GM21737 (cell line): Measurements from ENCODE around the gene CHST11.
A peak's percentile ranks its signal among the peaks of the same experiment; 100 is the strongest.

Source experiments
- ATAC-seq: cut with Tn5 transposase; IDR thresholded peaks from one replicate; pipeline ENCODE4 v1.9.1; 2021; ENCODE audit warnings: mild to moderate bottlenecking, moderate library complexity; ENCODE audit not compliant: unreplicated experiment

The CHST11 gene

DNA sequence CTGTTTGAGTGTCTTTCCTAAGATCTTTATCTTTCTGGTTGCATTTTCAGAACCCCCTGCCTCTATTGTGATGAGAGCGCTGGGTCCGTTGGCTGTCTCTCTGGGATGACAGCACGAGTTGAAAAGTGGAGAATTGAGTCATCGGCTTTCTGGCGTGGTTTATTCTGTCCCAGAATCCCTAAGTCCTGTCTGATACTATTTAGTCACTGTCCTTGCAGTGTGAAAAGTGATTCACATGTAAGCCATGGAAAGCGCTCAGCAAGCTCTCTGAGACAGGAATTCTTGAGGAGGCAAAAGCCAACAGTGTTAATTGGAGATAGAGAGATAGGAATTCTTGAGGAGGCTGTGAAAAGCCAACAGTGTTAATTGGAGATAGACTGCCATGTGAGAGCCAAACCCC lies 121.7 kb downstream of the CHST11 start:
- no peak for ATAC-seq

DNA sequence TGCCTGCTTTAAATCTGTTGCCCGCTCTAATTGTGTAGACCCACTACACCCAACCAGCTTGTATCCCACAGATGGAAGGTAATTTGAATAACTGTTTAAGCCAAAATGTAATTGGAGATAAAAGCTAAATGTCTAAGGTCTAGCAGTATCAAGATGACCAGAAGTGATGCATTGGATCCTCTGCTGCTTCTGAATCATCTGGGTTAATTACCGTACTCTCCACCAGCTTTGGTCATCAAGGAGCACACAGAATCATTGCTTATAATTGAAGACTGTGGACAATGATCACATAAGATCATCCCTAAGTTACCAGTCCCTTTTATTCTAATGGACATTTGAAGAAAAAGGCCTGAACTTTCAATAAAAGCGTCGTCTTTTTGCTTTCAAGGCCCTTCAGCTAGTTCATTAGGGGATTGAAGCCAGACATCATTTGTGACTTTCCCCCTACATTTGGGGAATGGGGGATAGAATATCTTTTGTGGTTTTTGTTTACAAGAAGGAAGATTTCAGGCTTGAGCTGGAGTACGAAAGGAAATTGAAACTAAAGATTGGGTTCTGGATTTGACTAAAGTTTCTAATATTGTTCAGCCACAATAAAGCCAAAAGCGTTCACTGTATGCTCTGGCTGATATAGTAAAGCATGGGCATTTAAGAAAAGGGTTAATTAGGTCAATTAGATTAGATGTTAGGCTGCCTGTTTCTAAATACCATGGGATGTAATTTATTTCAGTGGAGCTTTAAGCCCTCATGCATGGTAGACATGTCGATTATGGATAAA lies 123.2 kb downstream of the CHST11 start:
- peak; percentile 37 for ATAC-seq

DNA sequence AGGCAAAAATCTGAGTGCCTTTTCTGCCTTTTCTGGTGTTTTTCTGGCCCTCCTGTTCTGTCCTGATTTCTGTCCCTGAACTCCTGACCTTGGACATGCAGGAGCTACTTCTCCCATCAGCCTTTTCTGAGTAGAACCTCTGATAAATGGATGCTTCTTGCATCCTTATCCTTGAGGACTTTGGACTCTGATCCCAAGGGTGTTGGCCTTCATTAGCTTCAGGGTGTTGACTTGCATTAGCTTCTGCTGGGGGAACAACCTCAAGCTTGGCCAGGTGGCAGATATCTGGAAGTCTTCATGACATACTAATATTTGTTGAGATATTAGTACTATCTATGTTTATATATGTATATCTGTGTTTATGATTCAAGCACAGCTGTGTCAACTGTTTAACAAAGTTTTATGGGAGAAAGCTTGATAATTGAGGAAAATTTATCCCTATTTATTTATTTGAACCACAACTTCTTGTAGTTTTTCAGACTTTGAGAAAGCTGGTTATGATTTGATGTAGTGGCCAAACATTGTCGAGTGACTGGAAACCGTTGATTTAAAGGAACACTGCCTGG lies 124.3 kb downstream of the CHST11 start:
- ATAC-seq = no peak

DNA sequence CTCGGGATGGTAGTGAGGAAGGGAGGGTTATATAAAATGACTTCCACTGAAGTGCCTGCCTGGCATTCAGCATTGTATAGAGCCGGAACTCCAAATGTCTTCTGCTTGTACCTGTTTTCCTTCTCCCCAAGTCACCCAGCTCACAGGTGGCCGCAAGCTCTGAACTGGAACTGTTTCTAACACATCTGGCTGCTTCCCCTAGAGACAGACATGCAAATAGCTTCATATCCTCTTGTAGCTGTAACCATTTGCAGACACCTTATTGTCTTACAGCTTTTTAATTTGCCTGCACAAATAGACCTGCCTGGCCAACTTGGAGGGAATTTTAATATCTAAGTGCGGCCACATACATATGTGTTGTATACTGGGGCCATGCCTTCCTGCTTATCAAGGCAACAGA lies 126.0 kb downstream of the CHST11 start:
- peak; percentile 75 for ATAC-seq

DNA sequence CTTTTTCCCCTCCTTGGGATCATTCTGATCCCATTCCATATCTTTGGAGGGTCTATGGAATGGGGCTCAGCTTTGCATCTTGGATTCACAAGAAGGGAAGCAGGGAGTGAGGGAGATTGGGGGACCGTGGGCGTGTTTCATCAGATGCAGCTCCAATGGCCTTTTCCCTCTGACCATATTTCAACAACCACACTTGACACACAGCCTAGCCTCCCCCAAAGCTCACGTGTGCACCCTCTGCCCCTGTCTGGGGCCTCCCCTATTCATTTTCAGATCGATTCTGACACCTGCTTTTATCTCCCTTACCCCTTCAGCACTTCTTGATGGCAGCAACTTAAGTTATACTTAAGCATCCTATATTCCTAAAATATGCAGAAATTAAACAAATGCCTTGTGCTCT lies 126.6 kb downstream of the CHST11 start:
- peak; percentile 30 for ATAC-seq

DNA sequence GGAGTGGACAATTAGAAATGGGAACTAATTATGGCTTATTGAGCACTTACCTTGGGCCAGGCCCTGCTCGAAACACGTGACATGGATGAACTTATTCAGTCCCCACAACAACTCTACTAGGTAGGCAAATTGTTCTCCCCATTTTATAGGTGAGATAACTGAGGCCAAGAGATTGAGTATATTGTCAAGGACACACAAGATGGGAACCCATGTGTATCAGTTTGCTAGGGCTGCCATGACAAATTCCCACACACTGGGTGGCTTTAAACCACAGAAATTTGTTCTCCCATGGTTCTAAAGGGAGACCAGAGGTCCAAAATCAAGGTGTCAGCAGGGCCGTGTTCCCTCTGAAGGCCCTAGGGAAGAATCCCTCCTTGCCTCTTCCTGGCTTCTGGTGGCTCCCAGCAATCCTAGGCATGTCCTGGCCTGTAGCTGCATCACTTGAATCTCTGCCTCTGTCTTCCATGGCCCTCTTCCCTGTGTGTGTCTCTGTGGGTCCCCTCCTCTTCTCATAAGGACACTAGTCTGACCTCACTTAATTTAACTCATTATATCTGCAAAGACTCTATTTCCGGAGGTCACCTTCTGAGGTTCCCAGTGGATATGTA lies 128.8 kb downstream of the CHST11 start:
- no peak for ATAC-seq

DNA sequence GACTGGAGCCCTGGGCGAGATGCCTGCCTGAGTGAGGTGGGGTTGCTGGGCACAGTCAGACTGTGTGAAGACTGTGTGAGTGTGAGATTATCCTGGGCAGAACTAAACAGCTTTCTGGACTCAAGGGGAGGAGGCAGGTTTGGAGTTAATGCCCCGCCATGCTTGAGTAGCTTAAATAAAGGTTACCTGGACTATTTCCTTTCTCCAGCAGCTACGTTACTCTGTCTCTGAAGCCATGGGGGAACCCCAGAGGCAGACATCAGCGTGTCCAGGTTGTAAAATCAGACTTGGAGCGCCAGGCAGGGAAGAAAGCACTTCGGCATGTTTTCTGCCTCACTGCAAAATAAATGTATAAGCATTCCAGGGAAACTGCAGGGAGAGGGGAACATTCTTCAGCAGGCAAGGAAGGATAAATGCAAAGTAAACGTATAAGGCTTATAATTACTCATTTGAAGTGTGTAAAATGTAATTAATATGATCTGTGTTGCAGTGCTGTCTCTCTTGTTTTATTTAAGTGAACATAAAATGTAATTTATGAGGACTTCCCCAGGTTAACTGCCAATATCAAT lies 129.7 kb downstream of the CHST11 start:
- no peak for ATAC-seq

DNA sequence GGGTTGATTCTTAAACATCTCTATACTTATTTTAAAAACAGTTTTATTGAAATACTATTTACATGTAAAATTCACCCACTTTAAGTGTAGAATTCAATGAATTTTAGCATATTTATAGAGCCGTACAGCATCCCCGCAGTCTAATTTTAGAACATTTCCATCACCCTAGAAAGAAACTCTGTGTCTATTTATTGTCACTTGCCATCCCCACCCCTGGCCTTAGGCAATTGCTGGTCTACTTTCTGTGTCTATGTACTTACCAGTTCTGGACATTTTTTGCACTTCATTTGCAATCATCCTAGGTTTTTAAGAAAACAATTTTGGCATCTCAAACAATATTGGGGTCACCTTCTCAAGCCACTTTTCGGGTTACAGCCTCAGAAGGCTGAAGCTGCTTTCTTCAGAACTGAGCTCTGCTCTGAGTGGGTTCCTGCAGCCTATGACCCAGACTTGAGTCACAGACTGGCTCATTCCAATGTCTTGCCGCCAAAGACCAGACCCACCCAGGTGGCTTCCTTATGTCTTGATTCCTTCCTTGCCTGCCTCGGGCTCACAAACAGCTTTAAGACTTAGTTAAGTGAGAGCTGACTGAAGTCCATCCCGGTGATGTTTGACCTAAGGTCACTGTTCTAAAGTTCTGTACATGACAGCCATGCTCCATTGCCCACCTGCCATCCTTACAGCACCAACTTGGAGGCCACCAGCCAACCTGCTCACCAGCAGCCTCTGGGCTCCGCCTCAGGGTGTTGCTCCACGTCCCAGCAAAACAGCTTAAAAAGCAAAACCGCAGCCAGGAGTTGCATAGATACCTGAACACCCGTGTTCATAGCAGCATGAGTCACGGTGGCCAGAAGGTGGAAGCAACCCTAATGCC lies 131.5 kb downstream of the CHST11 start:
- no peak for ATAC-seq

DNA sequence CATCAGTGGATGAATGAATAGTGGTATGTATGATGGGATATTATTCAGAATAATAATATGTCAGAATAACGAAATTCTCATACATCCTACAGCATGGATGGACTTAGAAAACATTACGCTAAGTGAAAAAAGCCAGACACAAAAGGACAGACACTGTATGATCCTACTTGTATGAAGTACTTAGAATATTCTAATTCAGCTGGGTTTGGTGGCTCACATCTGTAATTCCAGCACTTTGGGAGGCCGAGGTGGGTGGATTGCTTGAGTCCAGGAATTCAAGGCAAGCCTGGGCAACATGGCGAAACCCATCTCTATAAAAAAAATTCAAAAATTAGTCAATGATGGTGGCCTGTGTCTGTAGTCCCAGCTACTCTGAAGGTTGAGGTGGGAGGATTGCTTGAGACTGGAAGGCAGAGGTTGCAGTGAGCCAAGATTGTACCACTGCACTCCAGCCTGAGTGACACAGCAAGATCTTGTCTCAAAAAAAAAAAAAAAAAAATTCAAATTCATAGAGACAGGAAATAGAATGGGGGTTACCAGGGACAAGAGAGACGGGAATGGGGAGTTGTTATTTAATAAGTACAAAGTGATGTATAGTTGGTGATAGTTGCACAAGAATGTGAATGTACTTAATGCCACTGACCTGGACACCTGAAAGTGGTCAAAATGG lies 132.3 kb downstream of the CHST11 start:
- no peak for ATAC-seq

DNA sequence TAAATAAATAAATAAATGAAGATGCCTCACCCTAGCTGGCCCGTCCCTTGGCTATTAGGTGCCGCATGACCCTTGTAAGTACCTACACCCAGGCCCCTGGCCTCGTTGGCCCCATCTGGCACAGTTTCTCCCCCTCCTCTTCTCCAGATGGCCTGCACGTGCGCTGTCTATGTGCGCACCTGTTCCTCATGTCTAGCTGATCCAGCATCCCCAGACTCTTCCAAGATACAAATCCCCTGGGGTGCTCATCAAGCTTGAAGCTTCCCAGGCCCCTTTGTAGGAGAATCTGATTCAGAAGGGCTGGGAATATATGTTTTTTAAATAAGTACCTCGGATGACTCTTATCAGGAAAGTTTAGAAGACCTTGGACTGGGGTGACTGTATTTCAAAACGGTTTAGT lies 133.3 kb downstream of the CHST11 start:
- no peak for ATAC-seq

DNA sequence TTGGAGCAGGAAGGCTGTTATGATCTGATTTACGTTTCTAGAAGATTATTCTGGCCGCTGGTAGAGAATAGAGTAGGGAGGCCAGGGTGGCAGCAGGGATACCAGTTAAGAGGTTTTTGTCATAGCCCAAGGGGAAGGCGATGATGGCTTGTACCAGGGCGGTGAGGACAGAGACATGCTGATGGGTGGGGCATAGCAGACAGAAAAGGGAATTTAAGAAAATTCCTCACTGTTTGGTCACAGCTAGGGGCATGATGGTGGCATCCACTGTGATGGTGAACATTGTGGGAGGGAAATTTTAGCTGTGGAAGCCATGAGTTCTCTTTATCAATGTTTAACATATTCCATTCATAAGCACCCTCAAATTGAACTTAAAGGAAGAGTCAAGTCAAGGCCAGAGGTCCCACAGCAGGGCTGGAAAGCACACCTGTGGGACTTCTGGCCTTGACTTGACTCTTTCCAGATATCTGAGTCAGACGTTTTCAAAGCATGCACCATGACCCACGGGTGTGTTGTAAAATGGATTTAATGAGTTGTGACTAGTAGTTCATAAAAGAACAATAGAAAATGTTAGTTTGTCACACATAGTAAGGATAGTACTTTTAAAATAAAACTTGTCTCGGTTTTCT lies 134.6 kb downstream of the CHST11 start:
- no peak for ATAC-seq

DNA sequence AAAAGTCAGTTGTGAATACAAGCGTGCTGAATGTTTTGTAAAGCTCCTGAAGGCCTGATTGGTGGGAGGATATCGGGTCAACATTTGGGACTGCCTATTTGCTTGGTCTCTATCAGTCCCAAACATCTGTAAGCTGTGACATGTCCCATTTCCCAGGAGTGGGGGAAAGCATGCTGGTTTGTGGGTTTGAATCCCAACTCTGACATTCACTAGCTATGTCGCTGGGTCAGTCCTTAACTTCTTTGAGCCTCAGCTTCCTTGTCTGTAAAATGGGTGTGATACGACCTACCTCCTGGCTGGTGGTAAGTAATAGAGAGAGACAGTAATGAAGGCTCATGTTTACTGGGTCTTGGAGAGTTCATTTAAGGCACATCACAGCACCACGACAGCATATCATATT lies 136.7 kb downstream of the CHST11 start:
- ATAC-seq = no peak

DNA sequence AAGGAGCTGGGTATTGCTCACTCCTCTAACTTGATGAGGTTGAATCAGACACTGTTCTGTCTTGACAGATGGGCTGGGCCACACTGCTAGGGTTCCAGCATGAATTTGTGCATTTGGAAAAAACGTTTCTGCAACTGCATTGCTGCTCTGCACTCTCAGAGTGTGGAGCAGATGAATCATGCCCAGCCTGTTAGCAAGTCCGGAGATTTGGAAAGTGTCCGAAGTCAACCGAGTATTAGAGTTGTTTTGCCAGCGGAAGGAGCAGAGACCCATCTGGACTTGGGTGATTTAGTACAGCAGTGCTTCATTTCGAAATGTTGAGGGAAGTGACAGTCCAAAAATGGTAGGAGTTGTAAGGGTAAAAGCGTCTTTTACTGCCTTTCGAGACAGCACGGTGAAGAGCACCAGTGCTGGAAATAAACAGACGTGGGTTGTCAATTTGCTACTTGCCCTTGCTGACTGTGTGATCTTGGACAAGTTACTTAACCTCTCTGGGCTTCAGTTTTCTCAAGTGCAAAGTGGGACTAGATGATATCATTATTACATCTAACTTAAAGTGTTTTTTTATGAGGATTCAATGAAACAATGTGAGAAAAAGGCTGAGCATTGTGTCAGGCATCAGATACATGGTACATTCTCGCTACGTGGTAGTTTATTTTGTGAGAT lies 139.5 kb downstream of the CHST11 start:
- ATAC-seq = no peak

DNA sequence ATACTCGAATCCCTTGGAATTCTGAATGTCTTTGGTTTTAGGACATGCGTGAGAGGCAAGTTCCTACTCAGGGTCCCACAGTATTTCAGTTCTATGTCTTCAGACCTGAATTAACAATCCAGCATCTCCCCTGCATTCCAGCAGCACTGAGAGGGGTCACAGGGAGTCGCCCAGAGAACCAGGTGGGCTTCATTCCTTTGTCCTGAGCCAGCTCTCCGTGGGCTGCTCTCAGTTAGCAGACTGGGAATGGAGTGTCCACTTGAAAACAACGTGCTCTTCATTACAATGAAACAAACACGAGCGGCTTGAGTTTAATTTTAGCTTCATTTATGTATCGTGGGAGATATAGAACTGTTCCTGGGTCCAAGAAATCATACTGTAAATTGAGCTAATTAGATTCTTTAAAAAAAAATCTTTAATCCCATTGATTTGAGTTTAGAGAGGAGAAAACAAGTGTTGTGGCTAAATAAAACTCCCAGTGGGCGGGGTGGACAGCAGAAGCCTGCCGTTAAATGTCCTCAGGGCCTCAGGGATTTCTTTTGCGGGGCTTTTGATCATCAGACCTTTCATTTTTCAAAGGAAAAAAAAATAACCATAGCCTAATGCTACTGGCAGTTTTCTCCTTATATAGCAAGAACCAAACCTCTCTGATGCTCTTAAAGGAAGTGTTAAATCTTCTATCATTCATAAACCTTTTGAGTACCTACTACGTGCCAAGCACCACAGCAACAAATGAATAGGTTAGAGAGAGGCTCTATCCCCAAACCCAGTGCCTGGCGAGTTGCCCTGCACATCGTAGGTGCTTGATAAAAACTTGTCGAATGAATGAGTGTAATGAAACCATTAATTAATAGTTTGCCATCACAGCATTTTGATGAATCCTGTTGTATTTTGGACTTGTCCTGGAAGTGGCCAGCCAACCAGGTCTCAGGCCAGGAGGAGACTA lies 140.4 kb downstream of the CHST11 start:
- ATAC-seq = no peak

DNA sequence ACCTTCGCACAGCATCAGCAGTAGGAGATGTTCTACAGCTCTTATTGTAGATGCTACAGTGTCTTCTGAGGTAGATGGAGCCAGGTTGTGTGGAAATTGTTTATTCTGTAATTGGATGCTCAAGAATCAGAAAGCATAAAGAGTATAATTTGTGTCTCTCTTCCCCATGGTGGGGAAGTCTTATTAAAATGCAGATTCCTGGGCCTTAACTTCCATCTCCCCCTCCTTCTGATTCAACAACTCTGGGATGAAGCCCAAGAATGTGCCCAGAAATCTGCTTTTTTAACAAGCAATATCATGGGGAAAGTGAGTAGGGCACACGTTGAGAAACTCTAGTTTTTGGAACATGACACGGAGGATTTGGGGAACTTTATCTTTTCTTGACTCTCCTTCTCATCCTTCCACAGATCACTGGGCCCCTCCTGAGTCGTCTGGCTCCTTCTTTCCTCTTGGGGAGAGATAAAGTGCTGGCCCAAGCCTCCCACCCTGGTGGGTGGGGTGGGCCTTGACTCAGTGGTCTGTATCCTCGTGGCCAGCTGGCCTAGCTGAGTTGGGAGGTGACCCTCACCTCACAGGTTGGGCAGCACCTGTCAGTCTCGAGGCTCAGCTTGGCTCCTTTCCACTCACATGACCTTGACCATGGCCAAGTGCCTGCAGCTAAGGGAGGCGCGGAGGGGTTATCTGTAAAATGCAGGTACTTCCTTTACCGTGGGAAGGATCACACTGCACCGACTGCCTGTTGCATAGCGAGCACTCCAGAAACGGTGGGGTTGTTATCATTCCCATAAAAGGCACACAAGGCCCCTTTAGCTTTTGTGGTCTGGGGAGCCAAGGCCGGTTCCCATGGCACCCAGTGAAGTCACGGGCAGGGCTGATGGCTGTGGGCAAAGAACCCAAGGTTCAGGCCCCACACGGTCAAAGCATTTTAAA lies 141.9 kb downstream of the CHST11 start:
- ATAC-seq = no peak

DNA sequence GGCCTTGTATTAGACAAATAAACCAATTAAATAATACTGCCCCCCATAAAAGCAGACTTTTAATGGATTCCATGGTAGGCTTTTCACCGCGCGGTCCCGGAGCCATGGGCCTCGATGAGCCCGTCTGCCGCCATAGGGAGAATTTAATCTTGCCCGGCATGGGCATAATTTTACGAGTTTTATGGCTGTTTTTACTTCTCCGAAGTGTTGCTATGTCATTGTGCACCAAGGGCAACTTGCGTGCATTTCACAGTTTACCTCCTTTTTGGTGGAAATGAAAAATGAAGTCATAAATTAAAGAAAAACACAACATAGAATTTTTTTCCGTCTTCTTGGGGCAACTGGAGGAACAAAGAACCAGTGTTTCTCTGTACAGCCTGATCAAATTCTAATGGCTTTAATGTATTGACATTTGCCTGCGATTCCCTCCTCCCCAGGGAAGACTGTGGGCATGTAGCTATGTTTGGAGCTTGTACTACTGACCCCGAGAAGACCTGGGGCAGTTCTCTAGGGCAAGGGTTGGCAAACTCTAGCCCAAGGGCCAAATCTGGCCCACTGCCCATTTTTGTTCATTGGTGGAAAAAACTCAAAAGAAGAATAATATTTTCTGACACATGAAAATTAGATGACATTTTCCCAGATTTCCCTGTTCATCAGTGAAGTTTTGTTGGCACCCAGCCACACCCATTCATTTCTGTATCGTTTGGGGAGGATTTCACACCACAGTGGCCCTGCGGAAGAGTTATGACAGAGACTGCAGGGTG lies 142.7 kb downstream of the CHST11 start:
- no peak for ATAC-seq
